Measurements from ENCODE around the gene ZNF182.
A peak's percentile ranks its signal among the peaks of the same experiment; 100 is the strongest.
"Not testable (repeated sequence)": the region's sequence is repeated elsewhere in the genome, so short reads cannot be mapped to it uniquely, and the experiment has no call there.

ZNF182 gene

GRCh38 chrX:48022100-48022499, 18.3 kb upstream of the ZNF182 start:
- Histone ChIP-seq H2AFZ (ENCODE audit: low read length) (no peak overlapping the region), H3K27me3 (ENCODE audit: insufficient read depth, low read length, poor library complexity, severe bottlenecking) (no peaks in the 10 kb centered on the region), H3K4me2 (ENCODE audit: low read depth, low read length, poor library complexity, severe bottlenecking) (peak overlapping the region; percentile 83), H3K4me1 (ENCODE audit: insufficient read depth, low read length, poor library complexity, severe bottlenecking) (peaks cover 2% of the 10 kb centered on the region), H3K9me3 (ENCODE audit: insufficient read depth, low read depth, low read length) (no peaks in the 10 kb centered on the region), H3K9ac (ENCODE audit: low read depth, low read length, poor library complexity, severe bottlenecking) (peak overlapping the region; percentile 77), H3K79me2 (ENCODE audit: insufficient read depth, low read length) (no peaks in the 10 kb centered on the region), H3F3A (ENCODE audit: low read depth) (no peaks in the 10 kb centered on the region), H3K4me3 (ENCODE audit: low read length, poor library complexity, severe bottlenecking) (peak overlapping the region; percentile 83), H3K9me2 (replicated peaks; ENCODE audit: low read depth, low read length) (no peaks in the 10 kb centered on the region), H4K20me1 (ENCODE audit: insufficient read depth, low read length, poor library complexity, severe bottlenecking) (no peaks in the 10 kb centered on the region), H3K36me3 (ENCODE audit: insufficient read depth, low read length) (no peaks in the 10 kb centered on the region)
- TF ChIP-seq EZH2phosphoT487 (IDR thresholded peaks at IDR 0.05; ENCODE audit: borderline replicate concordance) (no peak), CTCF (conservative IDR thresholded peaks at IDR 0.05; ENCODE audit: low read length) (no peak)

GRCh38 chrX:48021026-48021900, 17.5 kb upstream of the ZNF182 start:
- no peaks in the 10 kb centered on the region for H3F3A ChIP-seq (ENCODE audit: low read depth)
- peak overlapping the region; percentile 83 for H3K4me2 ChIP-seq (ENCODE audit: low read depth, low read length, poor library complexity, severe bottlenecking)
- peak overlapping the region; percentile 77 for H3K9ac ChIP-seq (ENCODE audit: low read depth, low read length, poor library complexity, severe bottlenecking)
- no peaks in the 10 kb centered on the region for H3K9me3 ChIP-seq (ENCODE audit: insufficient read depth, low read depth, low read length)
- no peaks in the 10 kb centered on the region for H3K79me2 ChIP-seq (ENCODE audit: insufficient read depth, low read length)
- peaks cover 2% of the 10 kb centered on the region for H3K4me1 ChIP-seq (ENCODE audit: insufficient read depth, low read length, poor library complexity, severe bottlenecking)
- no peaks in the 10 kb centered on the region for H3K36me3 ChIP-seq (ENCODE audit: insufficient read depth, low read length)
- no peaks in the 10 kb centered on the region for H3K27me3 ChIP-seq (ENCODE audit: insufficient read depth, low read length, poor library complexity, severe bottlenecking)
- peak overlapping the region; percentile 96 for H2AFZ ChIP-seq (ENCODE audit: low read length)
- H3K9me2 ChIP-seq (replicated peaks; ENCODE audit: low read depth, low read length), result no peaks in the 10 kb centered on the region
- H3K4me3 ChIP-seq (ENCODE audit: low read length, poor library complexity, severe bottlenecking), result peak overlapping the region; percentile 83
- TF ChIP-seq CTCF (conservative IDR thresholded peaks at IDR 0.05; ENCODE audit: low read length), result no peak
- TF ChIP-seq EZH2phosphoT487 (IDR thresholded peaks at IDR 0.05; ENCODE audit: borderline replicate concordance), result no peak
- H4K20me1 ChIP-seq (ENCODE audit: insufficient read depth, low read length, poor library complexity, severe bottlenecking), result no peaks in the 10 kb centered on the region

- H3K9ac ChIP-seq (ENCODE audit: low read depth, low read length, poor library complexity, severe bottlenecking), result peak overlapping the region; percentile 77
- H3K4me2 ChIP-seq (ENCODE audit: low read depth, low read length, poor library complexity, severe bottlenecking), result peak overlapping the region; percentile 83
- not testable (repeated sequence) for H3F3A ChIP-seq (ENCODE audit: low read depth); H3K79me2 ChIP-seq (ENCODE audit: insufficient read depth, low read length); H4K20me1 ChIP-seq (ENCODE audit: insufficient read depth, low read length, poor library complexity, severe bottlenecking); H3K27me3 ChIP-seq (ENCODE audit: insufficient read depth, low read length, poor library complexity, severe bottlenecking); H3K4me1 ChIP-seq (ENCODE audit: insufficient read depth, low read length, poor library complexity, severe bottlenecking); H3K9me3 ChIP-seq (ENCODE audit: insufficient read depth, low read depth, low read length); H3K36me3 ChIP-seq (ENCODE audit: insufficient read depth, low read length); H3K9me2 ChIP-seq (replicated peaks; ENCODE audit: low read depth, low read length)
- H3K4me3 ChIP-seq (ENCODE audit: low read length, poor library complexity, severe bottlenecking), result peak overlapping the region; percentile 83
- peak overlapping the region; percentile 96 for H2AFZ ChIP-seq (ENCODE audit: low read length)
These were observed 16.7 kb upstream of the ZNF182 start for GRCh38 chrX:48020472-48020871.

GRCh38 chrX:48019892-48020291, 16.1 kb upstream of the ZNF182 start:
- not testable (repeated sequence) for H3K27me3 ChIP-seq (ENCODE audit: insufficient read depth, low read length, poor library complexity, severe bottlenecking); H3K9me2 ChIP-seq (replicated peaks; ENCODE audit: low read depth, low read length); H3K9ac ChIP-seq (ENCODE audit: low read depth, low read length, poor library complexity, severe bottlenecking); H3F3A ChIP-seq (ENCODE audit: low read depth); H2AFZ ChIP-seq (ENCODE audit: low read length); H3K36me3 ChIP-seq (ENCODE audit: insufficient read depth, low read length); H3K4me1 ChIP-seq (ENCODE audit: insufficient read depth, low read length, poor library complexity, severe bottlenecking); H3K4me2 ChIP-seq (ENCODE audit: low read depth, low read length, poor library complexity, severe bottlenecking); H4K20me1 ChIP-seq (ENCODE audit: insufficient read depth, low read length, poor library complexity, severe bottlenecking); H3K4me3 ChIP-seq (ENCODE audit: low read length, poor library complexity, severe bottlenecking); H3K79me2 ChIP-seq (ENCODE audit: insufficient read depth, low read length); H3K9me3 ChIP-seq (ENCODE audit: insufficient read depth, low read depth, low read length)

GRCh38 chrX:48016583-48017310, 13.0 kb upstream of the ZNF182 start:
- H3F3A ChIP-seq (ENCODE audit: low read depth); H3K4me1 ChIP-seq (ENCODE audit: insufficient read depth, low read length, poor library complexity, severe bottlenecking); H2AFZ ChIP-seq (ENCODE audit: low read length); H3K27me3 ChIP-seq (ENCODE audit: insufficient read depth, low read length, poor library complexity, severe bottlenecking); H3K79me2 ChIP-seq (ENCODE audit: insufficient read depth, low read length); H4K20me1 ChIP-seq (ENCODE audit: insufficient read depth, low read length, poor library complexity, severe bottlenecking); H3K4me2 ChIP-seq (ENCODE audit: low read depth, low read length, poor library complexity, severe bottlenecking); H3K9me3 ChIP-seq (ENCODE audit: insufficient read depth, low read depth, low read length); H3K4me3 ChIP-seq (ENCODE audit: low read length, poor library complexity, severe bottlenecking); H3K9ac ChIP-seq (ENCODE audit: low read depth, low read length, poor library complexity, severe bottlenecking); H3K9me2 ChIP-seq (replicated peaks; ENCODE audit: low read depth, low read length); H3K36me3 ChIP-seq (ENCODE audit: insufficient read depth, low read length): not testable (repeated sequence)

Measured in Loucy (cell line).